Measurements from ENCODE around the gene RCCD1.

Gene RCCD1

DNA sequence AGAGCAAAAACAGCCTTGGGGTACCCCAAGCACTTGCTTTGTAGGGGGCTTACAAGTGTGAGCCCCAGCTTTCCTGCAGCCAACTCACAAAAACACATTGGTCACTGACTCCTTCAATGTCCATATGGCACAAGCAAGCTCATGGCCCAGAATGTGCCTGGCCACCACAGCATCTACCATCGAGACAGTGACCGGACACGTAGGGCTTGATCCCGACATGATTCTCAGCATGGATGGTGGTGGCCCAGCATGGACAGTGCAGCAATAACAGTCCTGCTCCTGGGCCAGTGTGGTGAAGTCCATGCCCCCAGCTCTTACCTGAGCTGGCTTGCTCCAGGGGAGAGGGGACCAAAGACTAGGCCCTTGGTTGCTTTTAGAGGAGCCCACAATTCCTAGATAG is 13.6 kb upstream of the RCCD1 start:
- TF ChIP-seq, protein P1, sequence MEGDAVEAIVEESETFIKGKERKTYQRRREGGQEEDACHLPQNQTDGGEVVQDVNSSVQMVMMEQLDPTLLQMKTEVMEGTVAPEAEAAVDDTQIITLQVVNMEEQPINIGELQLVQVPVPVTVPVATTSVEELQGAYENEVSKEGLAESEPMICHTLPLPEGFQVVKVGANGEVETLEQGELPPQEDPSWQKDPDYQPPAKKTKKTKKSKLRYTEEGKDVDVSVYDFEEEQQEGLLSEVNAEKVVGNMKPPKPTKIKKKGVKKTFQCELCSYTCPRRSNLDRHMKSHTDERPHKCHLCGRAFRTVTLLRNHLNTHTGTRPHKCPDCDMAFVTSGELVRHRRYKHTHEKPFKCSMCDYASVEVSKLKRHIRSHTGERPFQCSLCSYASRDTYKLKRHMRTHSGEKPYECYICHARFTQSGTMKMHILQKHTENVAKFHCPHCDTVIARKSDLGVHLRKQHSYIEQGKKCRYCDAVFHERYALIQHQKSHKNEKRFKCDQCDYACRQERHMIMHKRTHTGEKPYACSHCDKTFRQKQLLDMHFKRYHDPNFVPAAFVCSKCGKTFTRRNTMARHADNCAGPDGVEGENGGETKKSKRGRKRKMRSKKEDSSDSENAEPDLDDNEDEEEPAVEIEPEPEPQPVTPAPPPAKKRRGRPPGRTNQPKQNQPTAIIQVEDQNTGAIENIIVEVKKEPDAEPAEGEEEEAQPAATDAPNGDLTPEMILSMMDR (IDR thresholded peaks at IDR 0.05), result no peak
- Histone ChIP-seq H3K4me3 (ENCODE audit: low read depth in 1 of 2, low read length in 1 of 2) (no peak overlapping the region), H3K27ac (no peak overlapping the region), H3K4me1 (ENCODE audit: control insufficient read depth in 1 of 2, insufficient read depth in 1 of 2, low read depth in 1 of 2, low read length in 1 of 2) (peaks cover 14 to 22% of the 10 kb centered on the region in 2 experiments), H3K36me3 (peaks cover 71% of the 10 kb centered on the region), H3K9me3 (no peaks in the 10 kb centered on the region), H3K27me3 (no peaks in the 10 kb centered on the region)

DNA sequence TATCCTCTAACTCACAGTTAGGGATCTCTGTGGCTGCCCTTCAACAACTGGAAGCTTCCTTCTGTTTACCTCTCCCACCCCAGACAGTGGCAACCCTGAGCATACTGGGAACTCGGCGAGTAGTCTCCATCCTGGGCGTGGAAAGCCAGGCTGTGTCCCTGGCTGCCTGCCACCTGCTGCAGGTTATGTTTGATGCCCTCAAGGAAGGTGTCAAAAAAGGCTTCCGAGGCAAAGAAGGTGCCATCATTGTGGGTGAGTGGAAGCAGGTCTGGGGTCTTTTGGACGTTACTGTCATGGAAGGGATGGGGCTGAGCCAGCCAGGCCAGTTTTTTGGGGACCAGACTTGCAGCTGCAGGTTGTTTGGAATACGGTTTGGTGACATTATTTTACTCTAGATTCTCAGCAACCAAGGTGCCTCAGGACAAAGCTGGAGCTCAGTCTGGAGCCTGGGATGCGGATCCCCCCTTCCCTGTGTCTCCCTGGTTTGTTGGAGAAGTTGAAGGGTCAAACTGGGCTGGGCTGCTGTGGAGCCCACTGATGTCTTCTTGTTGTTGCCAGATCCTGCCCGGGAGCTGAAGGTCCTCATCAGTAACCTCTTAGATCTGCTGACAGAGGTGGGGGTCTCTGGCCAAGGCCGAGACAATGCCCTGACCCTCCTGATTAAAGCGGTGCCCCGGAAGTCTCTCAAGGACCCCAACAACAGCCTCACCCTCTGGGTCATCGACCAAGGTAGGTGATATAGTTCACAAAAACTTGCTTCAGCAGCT is 12.1 kb upstream of the RCCD1 start:
- Histone ChIP-seq H3K27me3 (no peaks in the 10 kb centered on the region), H3K4me1 (ENCODE audit: control insufficient read depth in 1 of 2, insufficient read depth in 1 of 2, low read depth in 1 of 2, low read length in 1 of 2) (peaks cover 8 to 11% of the 10 kb centered on the region in 2 experiments), H3K9me3 (no peaks in the 10 kb centered on the region), H3K36me3 (peaks cover 85% of the 10 kb centered on the region), H3K4me3 (ENCODE audit: low read depth in 1 of 2, low read length in 1 of 2) (no peak overlapping the region), H3K27ac (no peak overlapping the region)
- TF ChIP-seq, protein P1 (IDR thresholded peaks at IDR 0.05), result no peak

DNA sequence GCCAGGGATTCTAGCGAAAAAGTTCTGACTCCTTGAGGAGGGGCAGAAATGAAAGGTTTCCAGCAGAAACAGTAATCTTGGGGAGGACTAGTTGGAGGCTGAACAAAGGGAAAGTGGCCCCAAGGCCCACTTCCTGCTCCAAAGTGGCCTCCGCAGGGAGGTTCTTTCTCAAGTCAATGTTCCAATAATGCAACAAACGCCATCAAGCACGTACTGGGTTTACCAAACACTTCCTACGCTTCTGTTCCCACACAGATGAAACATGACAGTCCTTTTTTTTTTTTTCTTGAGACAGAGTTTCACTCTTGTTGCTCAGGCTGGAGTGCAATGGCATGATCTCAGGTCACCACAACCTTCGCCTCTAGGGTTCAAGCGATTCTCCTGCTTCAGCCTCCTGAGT is 9.6 kb upstream of the RCCD1 start:
- peak overlapping the region; percentile 68 for H3K27ac ChIP-seq
- no peaks in the 10 kb centered on the region for H3K9me3 ChIP-seq
- TF ChIP-seq, protein P1 (IDR thresholded peaks at IDR 0.05), result no peak
- no peak overlapping the region for H3K4me3 ChIP-seq (ENCODE audit: low read depth in 1 of 2, low read length in 1 of 2)
- peaks cover 88% of the 10 kb centered on the region for H3K36me3 ChIP-seq
- no peaks in the 10 kb centered on the region for H3K27me3 ChIP-seq
- H3K4me1 ChIP-seq (ENCODE audit: control insufficient read depth in 1 of 2, insufficient read depth in 1 of 2, low read depth in 1 of 2, low read length in 1 of 2), result peaks cover 8 to 11% of the 10 kb centered on the region in 2 experiments

DNA sequence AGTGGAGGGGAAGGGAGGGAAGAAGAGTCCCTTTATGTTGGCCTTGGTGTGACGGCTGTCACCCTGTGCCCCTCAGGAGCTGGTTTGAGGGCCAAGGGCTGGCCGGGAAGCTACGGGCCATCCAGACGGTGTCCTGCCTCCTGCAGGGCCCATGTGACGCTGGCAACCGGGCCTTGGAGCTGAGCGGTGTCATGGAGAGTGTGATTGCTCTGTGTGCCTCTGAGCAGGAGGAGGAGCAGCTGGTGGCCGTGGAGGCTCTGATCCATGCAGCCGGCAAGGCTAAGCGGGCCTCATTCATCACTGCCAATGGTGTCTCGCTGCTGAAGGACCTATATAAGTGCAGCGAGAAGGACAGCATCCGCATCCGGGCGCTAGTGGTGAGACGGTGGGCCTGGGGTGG is 8.1 kb upstream of the RCCD1 start:
- H3K4me3 ChIP-seq (ENCODE audit: low read depth in 1 of 2, low read length in 1 of 2), result no peak overlapping the region
- no peak overlapping the region for H3K27ac ChIP-seq
- H3K9me3 ChIP-seq, result no peaks in the 10 kb centered on the region
- H3K36me3 ChIP-seq, result peaks cover 88% of the 10 kb centered on the region
- no peaks in the 10 kb centered on the region for H3K27me3 ChIP-seq
- H3K4me1 ChIP-seq (ENCODE audit: control insufficient read depth in 1 of 2, insufficient read depth in 1 of 2, low read depth in 1 of 2, low read length in 1 of 2), result peaks cover 8 to 11% of the 10 kb centered on the region in 2 experiments
- TF ChIP-seq, protein P1 (IDR thresholded peaks at IDR 0.05), result no peak

DNA sequence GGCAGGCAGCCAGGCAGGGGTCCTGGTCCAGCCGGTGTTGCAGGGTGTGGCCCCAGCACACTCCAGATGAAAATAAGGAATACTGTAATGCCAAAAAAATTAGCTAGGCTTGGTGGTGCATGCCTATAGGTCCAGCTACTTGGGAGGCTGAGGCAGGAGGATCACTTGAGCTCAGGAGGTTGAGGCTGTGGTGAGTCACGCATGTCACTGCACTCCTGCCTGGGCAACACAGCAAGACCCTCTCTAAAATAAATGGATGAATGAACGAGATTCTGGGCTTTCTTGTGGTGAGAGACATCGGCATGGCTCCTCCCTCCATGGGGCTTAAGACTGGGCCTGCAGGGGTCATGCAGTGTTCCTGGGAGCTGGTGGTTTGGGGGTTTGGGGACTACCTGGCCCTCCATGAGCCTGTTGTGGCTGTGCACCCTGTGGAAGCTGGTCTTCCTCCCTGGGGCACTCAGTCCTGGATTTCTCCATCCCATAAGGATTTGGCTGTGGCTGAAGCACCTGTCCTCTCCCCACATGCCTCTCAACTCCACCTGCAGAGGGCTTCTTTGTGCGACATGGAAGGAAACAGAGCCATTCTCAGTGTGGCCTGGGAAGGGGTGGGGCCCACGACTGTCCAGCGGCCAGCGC is 7.6 kb upstream of the RCCD1 start:
- peaks cover 8 to 11% of the 10 kb centered on the region in 2 experiments for H3K4me1 ChIP-seq (ENCODE audit: control insufficient read depth in 1 of 2, insufficient read depth in 1 of 2, low read depth in 1 of 2, low read length in 1 of 2)

More for the DNA sequence above, 7.6 kb upstream of the RCCD1 start:
- Histone ChIP-seq H3K36me3 (peaks cover 88% of the 10 kb centered on the region), H3K4me3 (ENCODE audit: low read depth in 1 of 2, low read length in 1 of 2) (no peak overlapping the region), H3K27ac (no peak overlapping the region), H3K9me3 (no peaks in the 10 kb centered on the region), H3K27me3 (no peaks in the 10 kb centered on the region)
- TF ChIP-seq, protein P1 (IDR thresholded peaks at IDR 0.05), result no peak

All from neutrophil (primary cell).